Measurements from ENCODE around the gene MOB1A. TPM values are rescaled to one million over a fixed set of nuclear protein-coding genes. Genes with fewer than 3 reads are reported as not detected.

The MOB1A gene
- total and polyA plus RNA-seq, 10 of the 15 experiments (the other 5 are each of a cell fraction or from before 2014, with no cell fraction given), result 41.2 to 232 (median 172) TPM

DNA sequence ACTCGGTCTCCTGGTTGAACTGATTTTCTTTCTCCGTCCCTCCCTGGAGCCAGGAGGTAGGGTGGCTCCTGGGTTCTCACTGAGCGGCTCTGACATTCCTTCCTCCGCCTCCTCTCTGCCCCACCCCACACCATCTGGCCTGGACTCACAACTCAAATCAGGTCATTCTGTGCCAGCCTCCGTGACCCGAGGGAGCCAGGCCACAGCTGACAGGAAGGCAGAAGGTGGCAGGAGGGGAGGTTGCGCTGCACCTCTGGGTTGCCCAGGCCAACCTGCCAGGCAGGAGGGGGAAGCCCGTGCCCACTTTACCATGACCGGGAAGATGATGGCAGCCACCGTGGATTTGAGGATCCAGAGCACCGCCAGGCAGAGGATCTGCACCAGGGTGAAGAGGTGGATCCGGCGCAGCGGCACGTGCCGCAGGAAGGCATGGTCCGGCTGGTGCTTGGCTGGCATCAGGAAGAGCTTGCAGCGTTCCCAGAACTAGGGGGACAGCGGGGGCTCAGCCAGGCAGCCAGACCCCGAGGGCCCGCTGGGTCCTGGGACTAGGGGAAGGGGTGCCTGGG, 48.1 kb upstream of the MOB1A start:
- ChIA-PET RAD21 (ENCODE audit: unreplicated experiment) (no interaction called here), POLR2A (no interaction called here), CTCF (interaction anchor here (1.4 to 3.2 kb wide), 2 partner anchors 23 to 27 kb away, joined by 3 to 9 read pairs; no protein-coding TSS in a partner anchor), SMC1A (ENCODE audit: uncharacterized antibody, unreplicated experiment) (interaction anchor here (0.6 kb wide), 1 partner anchor 629 kb away, joined by 3 read pairs; no protein-coding TSS in a partner anchor)
- Histone ChIP-seq H2AFZ (ENCODE audit: control insufficient read depth, low read depth, low read length) (no peak overlapping the region), H3K36me3 (ENCODE audit: control insufficient read depth in 2 of 2, insufficient read depth in 2 of 2, low read length in 1 of 2) (no peaks in the 10 kb centered on the region), H3K9ac (ENCODE audit: control insufficient read depth, insufficient read depth, low read length) (no peak overlapping the region), H3K79me2 (ENCODE audit: control insufficient read depth, insufficient read depth, low read length) (no peaks in the 10 kb centered on the region), H3K9me3 (replicated peaks; ENCODE audit: control insufficient read depth, insufficient read depth, low read length) (no peaks in the 10 kb centered on the region), H3K27me3 (replicated peaks in 1 of 2; ENCODE audit: control insufficient read depth in 2 of 2, insufficient read depth in 2 of 2, low read length in 1 of 2) (no peaks in the 10 kb centered on the region), H3K4me1 (ENCODE audit: control insufficient read depth, insufficient read depth, low read length) (no peaks in the 10 kb centered on the region), H3K4me2 (ENCODE audit: control insufficient read depth, insufficient read depth) (no peak overlapping the region), H3K27ac (ENCODE audit: control insufficient read depth, insufficient read depth) (no peak overlapping the region), H4K20me1 (ENCODE audit: control insufficient read depth, insufficient read depth) (no peaks in the 10 kb centered on the region), H3K4me3 (no peak overlapping the region)
- in situ Hi-C loops (cut with MboI), result no loop called here
- ATAC-seq (no peak), DNase-seq (ENCODE audit: low read depth, low spot score) (no peak), FAIRE-seq (no peak)
- TF ChIP-seq, protein P1, sequence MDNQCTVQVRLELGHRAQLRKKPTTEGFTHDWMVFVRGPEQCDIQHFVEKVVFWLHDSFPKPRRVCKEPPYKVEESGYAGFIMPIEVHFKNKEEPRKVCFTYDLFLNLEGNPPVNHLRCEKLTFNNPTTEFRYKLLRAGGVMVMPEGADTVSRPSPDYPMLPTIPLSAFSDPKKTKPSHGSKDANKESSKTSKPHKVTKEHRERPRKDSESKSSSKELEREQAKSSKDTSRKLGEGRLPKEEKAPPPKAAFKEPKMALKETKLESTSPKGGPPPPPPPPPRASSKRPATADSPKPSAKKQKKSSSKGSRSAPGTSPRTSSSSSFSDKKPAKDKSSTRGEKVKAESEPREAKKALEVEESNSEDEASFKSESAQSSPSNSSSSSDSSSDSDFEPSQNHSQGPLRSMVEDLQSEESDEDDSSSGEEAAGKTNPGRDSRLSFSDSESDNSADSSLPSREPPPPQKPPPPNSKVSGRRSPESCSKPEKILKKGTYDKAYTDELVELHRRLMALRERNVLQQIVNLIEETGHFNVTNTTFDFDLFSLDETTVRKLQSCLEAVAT (IDR thresholded peaks at IDR 0.05), result no peak
- TF ChIP-seq SRF (IDR thresholded peaks at IDR 0.05; ENCODE audit: low read depth in 2 of 2, low read length in 2 of 2) (peak in 1 of 2 experiments; percentile 3; a peak in 1 of 4 replicates), FOS (IDR thresholded peaks at IDR 0.05; ENCODE audit: borderline replicate concordance, extremely low read depth, insufficient read length) (no peak)
- WGBS (ENCODE audit: insufficient coverage, insufficient replicate concordance, low lambda C conversion rate, missing lambda C conversion rate), result 76% methylated on average over 21 of the region's 21 CpGs
- BruUV-seq (replicated peaks), result no TSS peak
- intact Hi-C loops (cut with micrococcal nuclease; ENCODE audit: unreplicated experiment), result no loop called here

DNA sequence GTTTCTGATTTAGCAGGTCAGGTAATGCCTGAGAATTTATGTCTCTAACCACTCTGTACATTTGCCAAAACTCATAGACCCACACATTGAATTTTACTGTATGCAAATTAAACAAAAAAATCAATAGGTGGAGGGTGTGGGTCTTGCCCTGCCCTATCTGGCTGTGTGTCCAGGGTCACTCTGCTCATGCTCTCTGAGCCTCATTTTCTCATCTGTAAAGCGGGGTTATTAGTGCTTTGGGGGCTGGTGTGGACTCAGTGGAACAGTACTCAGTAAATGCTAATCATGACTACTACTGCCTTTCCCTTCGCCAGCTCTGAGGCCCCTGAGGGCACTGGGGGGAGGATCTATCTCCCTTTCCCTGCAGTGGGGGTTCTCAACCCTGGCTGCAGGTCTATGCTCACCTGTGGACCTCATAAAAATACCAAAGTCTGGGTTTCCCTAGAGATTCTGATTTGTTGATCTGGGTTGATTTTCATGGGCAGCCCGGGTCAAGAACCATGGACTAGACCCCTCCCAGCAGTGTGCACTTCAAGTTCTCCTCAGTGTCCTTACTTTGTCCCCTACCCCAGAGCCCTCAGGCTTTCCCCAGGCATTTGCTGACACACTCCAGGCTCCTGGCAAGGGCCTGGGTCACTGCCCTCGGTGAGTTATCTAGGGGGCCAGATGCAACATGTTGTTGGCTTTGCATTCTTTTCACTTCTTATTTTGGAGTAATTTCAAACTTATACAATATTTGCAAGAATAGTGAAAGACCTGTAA, 47.2 kb upstream of the MOB1A start:
- no peak overlapping the region for H2AFZ ChIP-seq (ENCODE audit: control insufficient read depth, low read depth, low read length)
- ChIA-PET POLR2A (no interaction called here), RAD21 (ENCODE audit: unreplicated experiment) (no interaction called here), CTCF (interaction anchor here (3.2 kb wide), 1 partner anchor 24 kb away, joined by 9 read pairs; no protein-coding TSS in a partner anchor), SMC1A (ENCODE audit: uncharacterized antibody, unreplicated experiment) (interaction anchor here (0.6 kb wide), 1 partner anchor 630 kb away, joined by 3 read pairs; no protein-coding TSS in a partner anchor)
- H3K4me1 ChIP-seq (ENCODE audit: control insufficient read depth, insufficient read depth, low read length), result no peaks in the 10 kb centered on the region
- no peaks in the 10 kb centered on the region for H3K79me2 ChIP-seq (ENCODE audit: control insufficient read depth, insufficient read depth, low read length)
- in situ Hi-C loops (cut with MboI) (no loop called here), intact Hi-C loops (cut with micrococcal nuclease; ENCODE audit: unreplicated experiment) (no loop called here)
- H3K9me3 ChIP-seq (replicated peaks; ENCODE audit: control insufficient read depth, insufficient read depth, low read length), result no peaks in the 10 kb centered on the region
- ATAC-seq, result no peak
- FAIRE-seq, result no peak
- H3K4me3 ChIP-seq, result no peak overlapping the region
- no peak overlapping the region for H3K9ac ChIP-seq (ENCODE audit: control insufficient read depth, insufficient read depth, low read length)
- TF ChIP-seq YBX1 (IDR thresholded peaks at IDR 0.05) (no peak), TCF3 (IDR thresholded peaks at IDR 0.05; ENCODE audit: borderline replicate concordance, insufficient read depth, low read depth, low read length) (no peak), SMAD5 (IDR thresholded peaks at IDR 0.05; ENCODE audit: low read depth) (no peak), ZSCAN29 (IDR thresholded peaks at IDR 0.05) (no peak), ZZZ3 (IDR thresholded peaks at IDR 0.05; ENCODE audit: control insufficient read depth, insufficient read length, low read depth) (no peak)
- no peak for DNase-seq (ENCODE audit: low read depth, low spot score)
- no peak overlapping the region for H3K4me2 ChIP-seq (ENCODE audit: control insufficient read depth, insufficient read depth)
- 20% methylated on average over 4 of the region's 4 CpGs for WGBS (ENCODE audit: insufficient coverage, insufficient replicate concordance, low lambda C conversion rate, missing lambda C conversion rate)
- H3K27ac ChIP-seq (ENCODE audit: control insufficient read depth, insufficient read depth), result no peak overlapping the region
- H3K27me3 ChIP-seq (replicated peaks in 1 of 2; ENCODE audit: control insufficient read depth in 2 of 2, insufficient read depth in 2 of 2, low read length in 1 of 2), result no peaks in the 10 kb centered on the region
- H3K36me3 ChIP-seq (ENCODE audit: control insufficient read depth in 2 of 2, insufficient read depth in 2 of 2, low read length in 1 of 2), result no peaks in the 10 kb centered on the region
- no peaks in the 10 kb centered on the region for H4K20me1 ChIP-seq (ENCODE audit: control insufficient read depth, insufficient read depth)
- no TSS peak for BruUV-seq (replicated peaks)

Data from GM12878 (cell line).